HG03460 (cell line): ENCODE measurements around the gene DPYSL5.
"Not testable (repeated sequence)": the region's sequence is repeated elsewhere in the genome, so short reads cannot be mapped to it uniquely, and the experiment has no call there.

Experiments used
- ATAC-seq: cut with Tn5 transposase; IDR thresholded peaks from one replicate; pipeline ENCODE4 v1.9.1; 2021; ENCODE audit not compliant: unreplicated experiment

DPYSL5 gene, protein sequence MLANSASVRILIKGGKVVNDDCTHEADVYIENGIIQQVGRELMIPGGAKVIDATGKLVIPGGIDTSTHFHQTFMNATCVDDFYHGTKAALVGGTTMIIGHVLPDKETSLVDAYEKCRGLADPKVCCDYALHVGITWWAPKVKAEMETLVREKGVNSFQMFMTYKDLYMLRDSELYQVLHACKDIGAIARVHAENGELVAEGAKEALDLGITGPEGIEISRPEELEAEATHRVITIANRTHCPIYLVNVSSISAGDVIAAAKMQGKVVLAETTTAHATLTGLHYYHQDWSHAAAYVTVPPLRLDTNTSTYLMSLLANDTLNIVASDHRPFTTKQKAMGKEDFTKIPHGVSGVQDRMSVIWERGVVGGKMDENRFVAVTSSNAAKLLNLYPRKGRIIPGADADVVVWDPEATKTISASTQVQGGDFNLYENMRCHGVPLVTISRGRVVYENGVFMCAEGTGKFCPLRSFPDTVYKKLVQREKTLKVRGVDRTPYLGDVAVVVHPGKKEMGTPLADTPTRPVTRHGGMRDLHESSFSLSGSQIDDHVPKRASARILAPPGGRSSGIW

GRCh38 chr2:26847655-26848335 is at the start of gene DPYSL5:
Gene DPYSL5, plus strand, starts transcription at chr2:26848132. Its CDS starts 50,368 bp downstream, at chr2:26898500.
- ATAC-seq, result no peak

DNA sequence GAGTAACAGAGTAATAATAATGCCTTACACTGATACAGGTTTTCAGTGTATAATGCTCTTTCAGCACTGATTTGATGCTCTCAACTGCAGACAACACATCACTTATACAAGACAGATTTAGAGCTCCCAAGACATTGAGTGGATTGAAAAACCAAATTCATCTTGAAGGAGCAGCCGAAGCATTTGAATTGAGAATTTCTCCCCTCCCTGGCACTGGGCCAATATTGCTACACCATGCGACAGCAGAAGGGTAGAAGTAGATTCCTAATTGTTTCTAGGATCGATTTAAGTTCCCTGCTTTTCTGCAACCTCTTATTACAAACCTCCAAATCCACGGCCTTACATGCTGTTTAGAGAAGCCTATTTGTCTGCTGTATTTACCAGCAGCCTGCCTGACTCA is 46.6 kb upstream of the DPYSL5 start:
- ATAC-seq, result no peak

- ATAC-seq, result no peak
These were observed 46.1 kb upstream of the DPYSL5 start for GRCh38 chr2:26801796-26802195.

GRCh38 chr2:26805241-26805676 is 42.7 kb upstream of the DPYSL5 start:
- no peak for ATAC-seq

DNA sequence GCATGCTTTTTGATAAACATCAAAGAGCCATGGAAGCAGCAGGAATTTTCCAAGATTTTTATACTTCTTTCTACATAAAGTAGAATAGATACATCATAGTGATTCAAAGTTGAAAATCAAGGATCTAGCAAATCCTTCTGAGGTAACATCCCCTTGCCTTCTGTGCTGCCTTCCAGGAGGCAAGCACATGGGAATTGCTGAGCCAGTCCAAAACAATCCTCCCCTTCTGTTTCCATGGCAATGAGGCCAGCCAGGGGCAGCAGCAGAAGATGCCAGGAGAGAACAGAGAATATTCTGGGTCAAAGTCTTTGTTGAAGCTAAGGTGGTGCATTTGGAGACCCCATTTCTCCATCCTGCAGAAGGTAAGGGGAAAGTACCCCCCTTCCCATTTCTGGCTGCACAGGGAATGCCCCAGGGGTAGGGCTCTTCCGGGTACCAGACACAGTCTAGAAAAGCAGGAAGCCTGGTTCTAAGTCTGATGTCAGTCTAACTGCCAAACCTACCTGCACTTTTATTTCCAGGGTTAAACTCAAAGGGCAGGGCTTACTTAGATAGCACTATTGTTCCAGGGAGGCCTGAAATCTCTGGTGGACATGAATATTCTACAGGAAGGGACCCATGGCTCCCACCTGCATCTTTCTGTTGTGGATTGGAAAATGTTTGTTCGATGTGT is 40.0 kb upstream of the DPYSL5 start:
- no peak for ATAC-seq

- no peak for ATAC-seq
These were observed 38.7 kb upstream of the DPYSL5 start for GRCh38 chr2:26809211-26809610.

DNA sequence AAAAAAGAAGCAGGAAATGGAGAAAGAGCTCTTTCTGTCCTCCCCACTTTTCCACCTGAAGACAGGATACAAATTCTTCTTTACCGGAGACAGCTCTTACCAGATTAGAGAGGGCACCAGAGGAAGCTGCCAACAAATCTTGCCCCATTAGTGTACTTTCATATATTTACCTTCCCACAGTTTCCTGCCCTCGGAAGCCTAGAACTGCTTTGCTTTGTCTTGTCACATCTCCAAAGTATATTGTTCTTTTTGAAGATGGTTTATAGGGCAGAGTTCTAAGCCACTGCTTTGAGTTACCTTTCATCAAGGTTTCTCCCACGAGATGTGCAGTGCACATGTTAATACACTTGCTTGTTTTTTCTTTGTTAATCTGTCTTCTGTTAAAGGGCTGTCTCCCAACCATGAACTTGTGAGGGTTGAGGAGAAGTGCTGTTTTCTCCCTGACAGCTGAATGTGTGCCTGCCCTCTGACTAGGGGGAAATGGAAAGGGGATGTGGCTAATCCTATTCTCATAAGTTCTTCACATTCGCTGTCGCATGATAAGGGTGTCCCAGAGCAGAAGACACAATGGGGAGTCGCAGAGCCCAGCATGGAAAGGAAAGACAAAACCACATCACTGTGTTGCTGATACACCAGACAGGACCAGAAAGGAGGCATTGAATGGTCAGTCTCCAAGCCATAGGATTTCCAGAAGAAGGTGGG is 37.9 kb upstream of the DPYSL5 start:
- ATAC-seq, result no peak

- ATAC-seq, result no peak
These were observed 36.7 kb upstream of the DPYSL5 start for GRCh38 chr2:26811261-26811660.

DNA sequence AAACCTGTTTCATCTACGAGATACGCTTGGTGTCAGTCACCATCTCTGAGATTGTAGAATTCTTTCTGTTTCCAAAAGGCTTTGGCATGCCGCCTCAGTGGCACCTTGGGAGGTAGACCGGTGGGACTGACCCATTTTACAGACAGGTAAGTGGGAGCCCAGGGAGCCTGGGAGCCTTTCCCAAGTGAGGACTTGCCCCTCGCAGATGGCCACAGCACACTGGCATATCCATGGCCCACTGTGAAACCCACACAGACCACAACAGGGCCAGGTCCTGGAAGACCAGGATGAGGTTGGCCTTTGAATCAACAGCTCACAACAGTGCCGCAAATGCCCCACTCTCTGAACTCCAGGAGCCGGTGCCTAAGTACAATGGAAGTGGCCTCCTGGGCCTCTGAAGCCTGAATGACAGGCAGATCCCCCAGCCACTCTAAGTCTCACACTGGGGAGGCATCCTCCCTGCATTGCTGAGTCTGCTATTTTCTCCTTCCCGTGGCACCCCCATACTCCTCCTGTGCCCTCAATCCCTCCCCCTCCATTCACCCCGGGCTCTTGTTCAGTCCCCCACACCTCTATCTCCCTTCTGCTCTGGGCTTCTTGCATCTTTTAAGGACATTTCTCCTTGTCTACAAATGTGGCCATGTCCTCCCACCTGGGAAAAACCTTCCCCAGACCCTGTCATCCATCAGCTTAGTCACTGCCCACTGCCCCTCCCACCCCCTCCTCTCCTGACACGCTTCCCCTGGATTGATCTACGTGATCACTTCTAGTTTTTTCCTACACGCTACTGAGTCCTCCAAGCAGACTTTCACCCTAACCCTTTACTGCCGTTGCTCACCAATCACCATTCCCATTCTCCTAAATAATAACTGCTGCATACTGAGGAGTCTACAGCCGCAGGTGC is 35.9 kb upstream of the DPYSL5 start:
- no peak for ATAC-seq

GRCh38 chr2:26812731-26813130 is 35.2 kb upstream of the DPYSL5 start:
- no peak for ATAC-seq

DNA sequence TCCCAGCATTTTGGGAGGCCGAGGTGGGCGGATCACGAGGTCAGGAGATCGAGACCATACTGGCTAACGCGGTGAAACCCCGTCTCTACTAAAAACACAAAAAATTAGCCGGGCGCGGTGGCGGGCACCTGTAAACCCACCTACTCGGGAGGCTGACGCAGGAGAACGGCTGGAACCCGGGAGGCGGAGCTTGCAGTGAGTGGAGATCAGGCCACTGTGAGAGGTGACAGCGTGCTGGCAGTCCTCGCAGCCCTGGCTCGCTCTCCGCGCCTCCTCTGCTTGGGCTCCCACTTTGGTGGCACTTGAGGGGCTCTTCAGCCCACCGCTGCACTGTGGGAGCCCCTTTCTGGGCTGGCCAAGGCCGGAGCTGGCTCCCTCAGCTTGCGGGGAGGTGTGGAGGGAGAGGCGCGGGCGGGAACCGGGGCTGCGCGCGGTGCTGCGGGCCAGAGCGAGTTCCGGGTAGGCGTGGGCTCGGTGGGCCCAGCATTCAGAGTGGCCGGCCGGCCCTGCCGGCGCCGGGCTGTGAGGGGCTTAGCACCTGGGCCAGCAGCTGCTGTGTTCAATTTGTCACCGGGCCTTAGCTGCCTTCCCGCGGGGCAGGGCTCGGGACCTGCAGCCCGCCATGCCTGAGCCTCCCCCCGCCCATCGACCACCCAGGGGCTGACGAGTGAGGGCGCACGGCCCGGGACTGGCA is 33.7 kb upstream of the DPYSL5 start:
- not testable (repeated sequence) for ATAC-seq

DNA sequence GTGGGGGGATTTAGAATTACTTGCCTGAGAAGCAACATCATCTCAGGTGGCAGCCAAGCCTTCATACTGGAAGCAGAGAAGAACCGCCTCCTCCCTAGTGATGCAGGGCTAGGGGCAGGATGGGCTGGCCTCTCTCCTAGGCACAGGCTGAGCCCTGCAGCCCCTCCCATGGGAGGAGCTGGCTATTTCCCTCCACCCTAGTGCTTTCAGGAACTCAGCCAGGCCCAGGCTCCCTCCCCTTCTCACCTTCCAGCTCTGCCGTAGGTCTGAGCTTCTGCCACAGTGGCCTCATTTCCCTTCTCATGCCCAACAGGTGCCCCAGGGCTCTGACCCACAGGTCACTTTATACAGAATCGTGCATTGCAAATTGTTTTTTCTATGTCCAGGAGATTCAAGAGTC is 31.0 kb upstream of the DPYSL5 start:
- no peak for ATAC-seq

DNA sequence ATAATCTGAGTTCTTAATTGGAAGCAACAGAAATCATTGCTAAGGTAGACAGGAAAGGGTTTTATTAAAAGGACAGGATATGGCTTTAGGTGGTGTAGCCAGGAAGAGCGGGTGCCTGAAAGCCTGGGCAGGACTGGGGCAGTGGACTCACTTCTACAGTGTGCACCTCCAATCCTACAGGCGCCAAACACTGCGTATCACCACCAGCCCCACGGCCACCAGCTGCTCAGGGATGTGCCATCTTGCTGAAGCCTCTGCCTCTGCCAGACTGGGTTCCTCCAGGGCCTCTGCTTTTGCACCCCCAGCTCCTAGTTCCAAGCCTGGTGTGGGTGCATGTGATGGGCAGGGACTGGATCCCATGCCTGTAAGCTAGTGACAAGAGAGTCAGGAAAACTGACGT is 29.7 kb upstream of the DPYSL5 start:
- ATAC-seq, result no peak

DNA sequence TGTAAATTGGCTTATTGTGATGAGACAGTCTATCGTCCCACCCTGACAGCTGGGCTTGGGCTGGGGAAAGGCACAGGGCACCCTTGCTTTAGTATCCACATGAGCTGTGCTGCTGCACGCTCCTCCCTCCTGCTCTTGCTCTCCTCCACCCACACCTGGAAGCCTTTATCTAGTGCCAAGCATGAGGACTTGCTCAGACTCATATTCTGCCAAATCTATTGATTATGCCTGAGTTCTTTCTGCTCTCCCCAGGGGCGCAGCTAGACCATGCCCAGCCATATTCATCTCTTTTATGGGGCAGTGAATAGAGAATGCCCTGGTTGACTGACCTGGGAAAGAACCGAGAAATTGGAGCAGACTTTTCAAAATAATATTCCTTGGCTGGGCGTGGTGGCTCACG is 29.0 kb upstream of the DPYSL5 start:
- ATAC-seq, result no peak

DNA sequence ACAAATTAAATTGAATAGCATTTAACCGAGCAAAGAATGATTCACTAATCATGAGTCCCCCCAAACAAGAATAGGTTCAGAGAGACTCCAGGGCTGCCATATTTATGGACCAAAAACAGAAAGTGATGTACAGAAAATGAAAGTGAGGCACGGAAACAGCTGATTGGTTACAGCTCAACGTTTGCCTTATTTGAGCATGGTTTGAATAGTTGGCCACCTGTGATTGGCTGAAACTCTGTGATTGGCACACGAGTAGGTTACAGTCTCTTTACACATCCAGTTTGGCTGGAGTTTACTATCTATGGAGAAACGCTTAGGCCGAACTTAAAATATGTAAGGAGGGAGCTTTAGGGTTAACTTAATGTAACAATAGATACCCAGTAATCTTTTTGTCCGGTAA is 27.0 kb upstream of the DPYSL5 start:
- no peak for ATAC-seq

- ATAC-seq, result no peak
These were observed 25.1 kb upstream of the DPYSL5 start for GRCh38 chr2:26822877-26823276.

DNA sequence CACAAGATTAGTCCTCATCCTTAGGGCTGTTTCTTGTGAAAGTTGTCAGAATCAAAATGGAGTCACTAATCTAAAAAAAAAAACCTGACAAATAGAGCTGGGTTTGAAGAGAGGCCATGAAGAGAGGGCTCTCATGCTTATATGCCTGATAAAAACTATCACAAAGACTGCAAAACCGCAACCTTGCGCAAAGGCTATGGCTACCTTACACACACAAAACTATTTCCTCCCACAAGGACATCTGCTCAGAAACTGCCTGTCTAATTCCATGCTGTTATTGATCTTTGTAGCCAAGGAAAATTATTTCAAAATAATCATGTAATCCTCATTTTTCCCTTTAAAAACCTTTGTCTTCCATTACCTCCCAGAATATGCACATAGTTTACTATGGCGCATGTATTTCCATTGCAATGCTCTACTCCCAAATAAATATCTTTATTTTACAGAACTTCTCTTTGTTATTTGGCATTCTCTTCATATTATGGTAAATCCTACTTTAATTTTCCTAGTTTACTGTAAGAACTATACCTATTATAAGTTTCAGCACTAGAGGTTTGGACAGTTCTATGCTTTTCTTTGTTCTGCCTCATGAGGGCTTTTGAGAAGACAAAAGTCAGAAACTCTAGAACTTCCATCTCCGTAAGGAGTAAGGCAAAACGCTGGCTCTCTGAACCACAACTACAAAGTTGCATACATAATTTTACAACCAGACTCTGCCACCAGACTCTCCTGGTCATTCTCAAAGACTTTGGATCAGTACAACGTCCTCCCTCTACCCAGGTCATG is 9.6 kb upstream of the DPYSL5 start:
- no peak for ATAC-seq

DNA sequence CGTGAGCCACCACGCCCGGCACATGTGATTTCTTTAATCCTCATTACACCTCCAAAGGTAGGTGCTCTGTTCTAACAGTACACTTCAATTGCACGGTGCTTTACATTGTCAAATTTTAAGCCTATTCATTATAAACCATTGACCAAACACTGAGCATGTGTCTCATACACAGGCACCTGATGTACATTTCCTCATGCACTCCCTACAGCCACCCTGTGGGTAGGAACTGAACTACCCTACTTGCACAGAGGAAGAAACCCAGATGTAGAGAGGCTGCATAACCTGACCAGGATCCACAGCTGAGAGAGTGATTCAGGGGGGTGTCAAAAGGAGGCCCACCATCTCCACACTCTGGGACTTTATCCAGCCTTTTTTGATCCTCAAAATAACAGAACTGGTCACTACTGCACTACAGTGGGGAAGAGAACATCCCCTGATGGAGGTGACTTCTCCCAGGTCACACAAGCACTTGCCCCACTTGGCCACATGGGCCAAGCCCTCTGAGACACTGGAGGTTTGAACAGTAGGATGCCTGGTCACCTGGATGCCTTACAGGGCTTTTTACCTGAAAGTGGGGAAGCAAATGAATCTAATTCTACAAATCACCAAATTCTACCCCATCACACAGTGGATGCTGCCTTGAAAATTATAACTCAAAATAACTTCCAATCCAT is 6.9 kb upstream of the DPYSL5 start:
- ATAC-seq, result no peak
